GM19193 (cell line): ENCODE results near the gene IFNA16.
"Not testable (repeated sequence)": the region's sequence is repeated elsewhere in the genome, so short reads cannot be mapped to it uniquely, and the experiment has no call there.

Experiments
- POLR2A ChIP-seq: IDR thresholded peaks from 4 replicates; pipeline ENCODE4 v1.6.1; 2011; ENCODE audit not compliant: insufficient read depth, insufficient read length; ENCODE audit errors: extremely low read depth

The IFNA16 gene

DNA sequence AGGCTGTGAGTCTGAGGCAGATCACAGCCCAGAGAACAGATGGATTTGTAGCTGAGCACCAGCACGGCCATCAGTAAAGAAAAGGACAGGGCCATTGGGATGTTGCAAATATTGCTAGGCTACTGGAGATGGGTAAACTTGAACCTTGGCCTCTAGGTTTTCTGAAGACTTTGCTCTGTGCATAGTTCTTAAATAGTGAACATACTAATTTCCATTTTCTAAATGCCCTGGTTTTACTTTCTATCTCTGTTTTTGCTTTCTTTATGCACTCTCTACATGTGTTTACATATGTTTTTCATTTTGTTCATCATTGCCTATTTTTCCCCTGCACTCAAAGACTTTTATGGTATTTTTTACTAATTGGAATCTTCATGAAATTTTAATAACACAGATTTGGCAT is at the start of gene IFNA16:
IFNA16 (minus strand) TSS at position 101 of the 400 bp plus-strand sequence; CDS start at position 95, 6 bp downstream.
- not testable (repeated sequence) for TF ChIP-seq POLR2A

- no peak for TF ChIP-seq POLR2A
These were observed 48.5 kb upstream of the IFNA16 start for GRCh38 chr9:21265421-21266189.

DNA sequence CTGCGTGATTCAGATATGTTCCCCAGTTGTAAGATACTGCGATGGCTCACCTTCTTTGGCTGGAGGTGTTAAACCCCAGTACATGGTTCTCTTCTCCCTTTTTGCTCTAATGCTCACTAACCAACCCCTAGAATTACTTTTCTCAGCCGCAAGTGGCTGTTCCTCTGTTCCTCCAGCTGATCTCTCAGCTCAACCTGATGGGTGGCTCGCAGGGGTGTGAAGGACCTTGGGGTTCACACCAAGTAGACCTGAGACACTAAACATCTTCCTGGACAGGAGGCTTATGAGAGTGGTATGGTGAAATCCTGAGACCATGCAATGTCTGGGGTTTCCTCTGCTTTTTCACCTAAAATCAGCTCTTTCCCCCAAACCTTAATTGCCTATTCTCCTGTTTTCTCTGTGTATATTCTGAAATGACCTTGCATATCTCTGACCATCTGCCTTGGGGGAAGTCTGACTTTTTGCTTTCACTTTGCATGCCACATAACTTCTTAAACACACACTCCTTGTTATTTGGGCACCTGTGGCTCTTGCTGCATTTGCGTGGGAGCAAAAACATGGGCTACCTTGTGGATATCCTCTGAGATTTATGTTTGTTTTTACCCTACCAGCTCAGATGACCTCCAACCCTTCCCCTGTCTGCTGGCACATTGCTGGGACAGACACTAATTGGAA is 38.6 kb upstream of the IFNA16 start:
- TF ChIP-seq POLR2A: no peak

DNA sequence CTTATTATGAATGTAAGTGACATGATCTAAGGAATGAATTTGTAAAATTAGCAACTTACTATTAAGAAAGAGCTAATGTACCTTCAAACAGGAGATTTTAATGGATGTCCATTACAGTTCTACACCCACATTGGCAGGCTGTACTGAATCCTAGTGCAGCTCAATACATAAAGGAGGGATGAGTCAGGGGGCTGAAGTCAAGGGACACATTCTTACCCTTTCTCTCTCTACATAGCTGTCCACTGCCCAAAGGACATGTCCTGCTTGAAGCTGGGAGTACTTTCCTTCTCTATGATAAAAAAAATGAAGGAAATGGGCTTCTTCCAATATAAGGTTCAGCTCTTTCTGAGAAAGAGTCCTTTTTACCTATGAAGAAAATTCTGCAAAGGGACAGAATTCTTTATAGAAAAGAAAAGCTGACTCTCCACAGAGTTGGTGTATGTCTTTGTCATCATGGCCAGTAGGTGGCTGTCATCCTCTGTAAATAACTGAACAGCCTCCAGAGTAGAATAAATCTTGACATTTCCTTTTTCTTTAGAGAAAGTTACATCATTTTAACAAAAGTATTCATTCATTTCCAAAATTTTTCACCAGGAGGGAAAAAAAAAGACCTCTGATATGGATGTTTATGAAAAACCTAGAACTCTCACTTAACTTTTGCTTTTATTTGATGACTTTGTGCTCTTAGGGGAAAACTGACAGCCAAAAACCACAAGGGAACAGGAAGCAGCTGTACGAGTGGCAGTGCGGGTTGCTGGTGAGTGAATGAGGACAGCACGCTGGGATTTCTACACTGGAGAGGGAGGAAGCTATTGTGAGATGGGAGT is 35.8 kb upstream of the IFNA16 start:
- no peak for TF ChIP-seq POLR2A

DNA sequence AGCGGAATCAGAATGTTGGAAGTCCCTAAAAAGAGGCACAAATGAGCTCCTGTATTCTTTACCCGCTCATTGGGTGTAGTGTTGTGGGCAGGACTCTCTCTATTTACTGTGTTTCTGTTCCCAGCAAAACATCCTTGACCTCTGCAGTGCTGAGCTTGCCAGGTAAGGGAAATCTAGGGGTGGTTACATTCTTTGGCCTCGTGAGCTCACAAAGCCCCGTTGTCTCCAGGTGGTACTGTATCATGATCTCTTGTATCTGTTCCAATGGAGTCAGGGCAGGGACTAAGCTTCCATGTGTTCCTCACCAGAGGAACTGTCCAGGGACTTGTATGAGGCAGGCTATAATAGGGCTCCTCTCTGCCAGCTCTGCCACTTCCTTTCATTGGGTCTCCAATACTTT is 34.5 kb upstream of the IFNA16 start:
- no peak for TF ChIP-seq POLR2A

GRCh38 chr9:21251190-21251589 is 34.1 kb upstream of the IFNA16 start:
- no peak for TF ChIP-seq POLR2A

GRCh38 chr9:21244836-21245235 is 27.7 kb upstream of the IFNA16 start:
- TF ChIP-seq POLR2A: no peak

GRCh38 chr9:21239911-21240310 is 22.8 kb upstream of the IFNA16 start, which contains the start of gene IFNA14:
IFNA14 (minus strand) TSS chr9:21240005; CDS start chr9:21239935, 70 bp downstream.
- TF ChIP-seq POLR2A: no peak

GRCh38 chr9:21234153-21234687 is 17.1 kb upstream of the IFNA16 start:
- no peak for TF ChIP-seq POLR2A

- TF ChIP-seq POLR2A: no peak
These were observed 16.1 kb upstream of the IFNA16 start for GRCh38 chr9:21233258-21233657.

- TF ChIP-seq POLR2A: no peak
These were observed 11.0 kb upstream of the IFNA16 start, which contains the start of gene IFNA17 for GRCh38 chr9:21228122-21228521. IFNA17 (minus strand) TSS chr9:21228222; CDS start chr9:21228173, 49 bp downstream.

DNA sequence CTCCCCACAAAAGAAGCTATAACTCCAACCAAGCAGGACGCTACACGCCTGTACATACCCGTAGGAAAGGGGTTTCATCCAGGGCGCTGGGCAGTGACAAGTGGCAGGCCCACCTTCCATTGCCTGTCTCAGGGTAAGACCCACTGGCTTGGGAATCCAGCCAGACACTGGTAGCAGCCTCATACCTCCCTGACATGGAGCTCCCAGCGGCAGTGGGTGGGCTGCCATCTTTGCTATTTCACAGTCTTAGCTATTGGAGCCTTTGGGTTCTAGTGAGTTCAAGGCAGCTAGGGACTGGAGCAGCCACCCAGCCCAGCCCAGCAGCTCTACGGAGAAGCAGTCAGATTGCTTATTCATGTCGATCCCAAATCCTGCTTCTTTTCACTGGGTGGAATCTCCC is 6.8 kb downstream of the IFNA16 start:
- no peak for TF ChIP-seq POLR2A

DNA sequence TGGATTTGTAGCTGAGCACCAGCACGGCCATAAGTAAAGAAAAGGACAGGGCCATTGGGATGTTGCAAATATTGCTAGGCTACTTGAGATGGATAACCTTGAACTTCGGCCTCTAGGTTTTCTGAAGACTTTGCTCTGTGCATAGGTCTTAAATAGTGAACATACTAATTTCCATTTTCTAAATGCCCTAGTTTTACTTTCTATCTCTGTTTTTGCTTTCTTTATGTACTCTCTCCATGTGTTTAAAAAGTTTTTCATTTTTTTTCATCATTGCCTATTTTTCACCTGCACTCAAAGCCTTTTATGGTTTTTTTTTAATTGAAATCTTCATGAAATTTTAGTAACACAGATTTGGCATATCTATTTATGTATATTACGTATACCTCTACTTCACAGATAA is 10.1 kb downstream of the IFNA16 start, which contains the start of gene IFNA10:
IFNA10 (minus strand) TSS at position 101 of the 400 bp plus-strand sequence; CDS start at position 55, 46 bp downstream.
- TF ChIP-seq POLR2A: not testable (repeated sequence)

- no peak for TF ChIP-seq POLR2A
These were observed 11.9 kb downstream of the IFNA16 start for GRCh38 chr9:21205204-21205603.

- not testable (repeated sequence) for TF ChIP-seq POLR2A
These were observed 15.0 kb downstream of the IFNA16 start, which contains the start of gene IFNA7 for GRCh38 chr9:21202105-21202504. IFNA7 (minus strand) TSS chr9:21202205; CDS start chr9:21202165, 40 bp downstream.
